K562 (cell line): ENCODE results near the gene DVL3. TPM values are rescaled to one million over a fixed set of nuclear protein-coding genes. Genes with fewer than 3 reads are reported as not detected.
A peak's percentile ranks its signal among the peaks of the same experiment; 100 is the strongest.

ENCODE experiments used
- CC2D1A ChIP-seq: fragments of 450-650 bp; IDR thresholded peaks from 2 replicates; pipeline ENCODE4 v1.6.1; 2017; ENCODE audit warnings: mild to moderate bottlenecking
- DACH1 ChIP-seq: fragments of 450-650 bp; IDR thresholded peaks from 2 replicates; pipeline ENCODE4 v1.6.1; 2018; ENCODE audit not compliant: partially characterized antibody
- ELF2 ChIP-seq: fragments of 250-450 bp; sonication (Bioruptor Pico); IDR thresholded peaks from 2 replicates; pipeline ENCODE4 v1.5.0; 2021; ENCODE audit warnings: mild to moderate bottlenecking
- GTF2F1 ChIP-seq: IDR thresholded peaks from 2 replicates; pipeline ENCODE4 v1.6.1; 2011; ENCODE audit warnings: low read depth, low read length, improper control_type of control experiment
- HDAC1 ChIP-seq, 2 experiments: fragments of 450-650 bp; IDR thresholded peaks; 2 replicates each; pipeline ENCODE4 v1.6.1; 2016 to 2017; ENCODE audit warnings: inconsistent platforms in 1 of 2, mild to moderate bottlenecking in 1 of 2, moderate library complexity in 1 of 2
- MTA1 ChIP-seq: fragments of 450-650 bp; IDR thresholded peaks from 2 replicates; pipeline ENCODE4 v1.6.1; 2017; ENCODE audit warnings: borderline replicate concordance
- MTA3 ChIP-seq: fragments of 450-650 bp; formaldehyde crosslinking; IDR thresholded peaks from 2 replicates; pipeline ENCODE4 v1.6.1; 2017; ENCODE audit warnings: mild to moderate bottlenecking, borderline replicate concordance
- NR2C1 ChIP-seq, 2 experiments: fragments of 450-650 bp; IDR thresholded peaks; 2 replicates each; pipeline ENCODE4 v1.6.1; 2017; ENCODE audit warnings: mild to moderate bottlenecking in 2 of 2, antibody characterized with exemption in 1 of 2, inconsistent platforms in 1 of 2, missing compliant biosample characterization in 1 of 2, missing genetic modification characterization in 1 of 2
- ZNF316 ChIP-seq: fragments of 450-650 bp; IDR thresholded peaks from 2 replicates; pipeline ENCODE4 v1.6.1; 2016
- polyA plus RNA-seq, 8 experiments: library from polyadenylated mRNA; depleted of rRNA in 4 of 8; stranded (reverse) in 5 of 8; unstranded in 3 of 8; fragments of >200 nt; fragmentation: Nextera tagmentation in 2 of 8; fragmentation: Illumina TruSeq in 1 of 8; extraction: Ambion mirVana in 2 of 8; extraction: Trizol in 1 of 8; gene quantifications; 2 replicates each; pipeline versions ENCODE4 v1.2.1 to v1.2.3, GENCODE V29; 2011 to 2014; ENCODE audit warnings: inconsistent platforms in 1 of 8, missing spikeins in 1 of 8
- total RNA-seq, 7 experiments: library from RNA; depleted of rRNA in 6 of 7; stranded (reverse); fragments of >200 nt in 6 of 7; fragmentation: Illumina TruSeq in 2 of 7; extraction: Trizol in 2 of 7; gene quantifications; 2 replicates each; pipeline versions ENCODE4 v1.2.1 to v1.2.3, GENCODE V29; 2011 to 2021; ENCODE audit warnings: low replicate concordance in 1 of 7
- TF ChIP-seq, protein P1 (sequence below), 2 experiments: fragments of 450-650 bp; IDR thresholded peaks; 2 replicates each; pipeline ENCODE4 v1.6.1; 2016; ENCODE audit warnings: mild to moderate bottlenecking in 2 of 2, borderline replicate concordance in 1 of 2, low read depth in 1 of 2, moderate library complexity in 1 of 2
- TF ChIP-seq, protein P2 (sequence below): sonication (generic); formaldehyde crosslinking; IDR thresholded peaks from 2 replicates; pipeline ENCODE4 v1.8.0; 2022; ENCODE audit warnings: mild to moderate bottlenecking, missing genetic modification reagents
- TF ChIP-seq, protein P3 (sequence below): fragments of 200-800 bp; sonication (Bioruptor generic); IDR thresholded peaks from 2 replicates; pipeline ENCODE4 v1.6.1; 2017; ENCODE audit warnings: missing genetic modification characterization, missing compliant biosample characterization

The DVL3 gene
- total and polyA plus RNA-seq, 9 of the 15 experiments (the other 6 are each of a cell fraction or from before 2014, with no cell fraction given): 3.1 to 57.9 (median 20.1) TPM

DNA sequence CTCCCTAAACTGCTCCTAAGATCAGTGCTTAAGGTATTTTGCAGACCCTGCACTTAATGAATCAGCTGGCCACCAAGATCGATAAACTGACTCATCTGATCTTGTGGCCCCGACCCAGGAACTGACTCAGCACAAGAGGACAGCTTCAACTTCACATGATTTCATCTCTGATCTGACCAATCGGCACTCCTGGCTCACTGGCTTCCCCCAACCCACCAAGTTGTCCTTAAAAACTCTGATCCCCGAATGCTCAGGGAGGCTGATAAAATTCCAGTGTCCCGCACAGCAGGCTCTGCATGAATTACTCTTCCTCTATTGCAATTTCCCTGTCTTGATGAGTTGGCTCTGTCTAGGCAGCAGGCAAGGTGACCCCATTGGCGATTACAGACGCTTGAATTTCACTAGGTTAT is 44.9 kb upstream of the DVL3 start (continued):
- TF ChIP-seq, protein P1, sequence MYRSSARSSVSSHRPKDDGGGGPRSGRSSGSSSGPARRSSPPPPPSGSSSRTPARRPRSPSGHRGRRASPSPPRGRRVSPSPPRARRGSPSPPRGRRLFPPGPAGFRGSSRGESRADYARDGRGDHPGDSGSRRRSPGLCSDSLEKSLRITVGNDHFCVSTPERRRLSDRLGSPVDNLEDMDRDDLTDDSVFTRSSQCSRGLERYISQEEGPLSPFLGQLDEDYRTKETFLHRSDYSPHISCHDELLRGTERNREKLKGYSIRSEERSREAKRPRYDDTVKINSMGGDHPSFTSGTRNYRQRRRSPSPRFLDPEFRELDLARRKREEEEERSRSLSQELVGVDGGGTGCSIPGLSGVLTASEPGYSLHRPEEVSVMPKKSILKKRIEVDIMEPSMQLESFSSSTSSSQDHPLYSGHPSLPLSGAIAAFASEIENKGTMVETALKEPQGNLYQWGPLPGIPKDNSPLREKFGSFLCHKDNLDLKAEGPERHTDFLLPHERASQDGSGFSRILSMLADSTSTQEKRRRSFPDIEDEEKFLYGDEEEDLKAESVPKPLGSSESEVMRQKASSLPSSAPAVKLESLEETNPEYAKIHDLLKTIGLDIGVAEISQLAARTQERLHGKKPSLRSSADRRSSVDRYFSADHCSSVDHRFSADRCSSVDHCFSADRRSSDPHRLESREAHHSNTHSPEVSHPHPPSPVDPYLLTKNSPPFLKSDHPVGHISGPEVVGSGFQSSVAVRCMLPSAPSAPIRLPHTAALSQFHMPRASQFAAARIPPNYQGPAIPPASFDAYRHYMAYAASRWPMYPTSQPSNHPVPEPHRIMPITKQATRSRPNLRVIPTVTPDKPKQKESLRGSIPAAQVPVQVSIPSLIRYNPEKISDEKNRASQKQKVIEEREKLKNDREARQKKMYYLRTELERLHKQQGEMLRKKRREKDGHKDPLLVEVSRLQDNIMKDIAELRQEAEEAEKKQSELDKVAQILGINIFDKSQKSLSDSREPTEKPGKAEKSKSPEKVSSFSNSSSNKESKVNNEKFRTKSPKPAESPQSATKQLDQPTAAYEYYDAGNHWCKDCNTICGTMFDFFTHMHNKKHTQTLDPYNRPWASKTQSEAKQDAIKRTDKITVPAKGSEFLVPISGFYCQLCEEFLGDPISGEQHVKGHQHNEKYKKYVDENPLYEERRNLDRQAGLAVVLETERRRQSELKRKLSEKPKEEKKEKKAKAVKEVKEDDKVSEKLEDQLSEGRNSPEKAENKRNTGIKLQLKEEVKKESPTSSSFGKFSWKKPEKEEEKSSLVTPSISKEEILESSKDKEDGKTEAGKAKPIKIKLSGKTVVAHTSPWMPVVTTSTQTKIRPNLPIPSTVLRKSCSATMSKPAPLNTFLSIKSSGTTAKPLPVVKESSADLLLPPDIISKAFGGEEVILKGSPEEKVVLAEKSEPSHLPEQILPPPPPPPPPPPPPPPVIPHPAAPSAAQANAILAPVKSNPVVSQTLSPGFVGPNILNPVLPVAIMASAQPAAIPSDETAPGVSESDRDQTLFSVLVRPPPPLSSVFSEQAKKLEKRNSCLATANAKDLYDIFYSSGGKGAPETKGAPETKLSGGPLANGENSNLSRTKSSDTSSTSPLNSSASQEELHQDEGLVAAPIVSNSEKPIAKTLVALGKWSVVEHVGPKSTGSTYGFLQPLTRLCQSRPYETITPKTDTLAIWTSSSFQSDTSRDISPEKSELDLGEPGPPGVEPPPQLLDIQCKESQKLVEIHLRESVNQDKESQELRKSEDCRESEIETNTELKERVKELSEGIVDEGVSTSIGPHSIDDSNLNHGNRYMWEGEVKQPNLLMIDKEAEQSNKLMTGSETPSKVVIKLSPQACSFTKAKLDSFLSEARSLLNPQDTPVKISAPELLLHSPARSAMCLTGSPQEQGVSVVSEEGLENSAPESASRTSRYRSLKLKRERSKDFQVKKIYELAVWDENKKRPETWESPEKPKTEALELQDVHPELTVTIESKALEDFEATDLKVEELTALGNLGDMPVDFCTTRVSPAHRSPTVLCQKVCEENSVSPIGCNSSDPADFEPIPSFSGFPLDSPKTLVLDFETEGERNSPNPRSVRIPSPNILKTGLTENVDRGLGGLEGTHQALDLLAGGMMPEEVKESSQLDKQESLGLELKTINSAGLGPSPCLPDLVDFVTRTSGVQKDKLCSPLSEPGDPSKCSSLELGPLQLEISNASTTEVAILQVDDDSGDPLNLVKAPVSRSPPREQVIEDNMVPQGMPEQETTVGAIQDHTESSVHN (IDR thresholded peaks at IDR 0.05; ENCODE audit: borderline replicate concordance in 1 of 2, low read depth in 1 of 2): peak in 1 of 2 experiments; percentile 87; a peak in 2 of 4 replicates
- TF ChIP-seq, protein P2, sequence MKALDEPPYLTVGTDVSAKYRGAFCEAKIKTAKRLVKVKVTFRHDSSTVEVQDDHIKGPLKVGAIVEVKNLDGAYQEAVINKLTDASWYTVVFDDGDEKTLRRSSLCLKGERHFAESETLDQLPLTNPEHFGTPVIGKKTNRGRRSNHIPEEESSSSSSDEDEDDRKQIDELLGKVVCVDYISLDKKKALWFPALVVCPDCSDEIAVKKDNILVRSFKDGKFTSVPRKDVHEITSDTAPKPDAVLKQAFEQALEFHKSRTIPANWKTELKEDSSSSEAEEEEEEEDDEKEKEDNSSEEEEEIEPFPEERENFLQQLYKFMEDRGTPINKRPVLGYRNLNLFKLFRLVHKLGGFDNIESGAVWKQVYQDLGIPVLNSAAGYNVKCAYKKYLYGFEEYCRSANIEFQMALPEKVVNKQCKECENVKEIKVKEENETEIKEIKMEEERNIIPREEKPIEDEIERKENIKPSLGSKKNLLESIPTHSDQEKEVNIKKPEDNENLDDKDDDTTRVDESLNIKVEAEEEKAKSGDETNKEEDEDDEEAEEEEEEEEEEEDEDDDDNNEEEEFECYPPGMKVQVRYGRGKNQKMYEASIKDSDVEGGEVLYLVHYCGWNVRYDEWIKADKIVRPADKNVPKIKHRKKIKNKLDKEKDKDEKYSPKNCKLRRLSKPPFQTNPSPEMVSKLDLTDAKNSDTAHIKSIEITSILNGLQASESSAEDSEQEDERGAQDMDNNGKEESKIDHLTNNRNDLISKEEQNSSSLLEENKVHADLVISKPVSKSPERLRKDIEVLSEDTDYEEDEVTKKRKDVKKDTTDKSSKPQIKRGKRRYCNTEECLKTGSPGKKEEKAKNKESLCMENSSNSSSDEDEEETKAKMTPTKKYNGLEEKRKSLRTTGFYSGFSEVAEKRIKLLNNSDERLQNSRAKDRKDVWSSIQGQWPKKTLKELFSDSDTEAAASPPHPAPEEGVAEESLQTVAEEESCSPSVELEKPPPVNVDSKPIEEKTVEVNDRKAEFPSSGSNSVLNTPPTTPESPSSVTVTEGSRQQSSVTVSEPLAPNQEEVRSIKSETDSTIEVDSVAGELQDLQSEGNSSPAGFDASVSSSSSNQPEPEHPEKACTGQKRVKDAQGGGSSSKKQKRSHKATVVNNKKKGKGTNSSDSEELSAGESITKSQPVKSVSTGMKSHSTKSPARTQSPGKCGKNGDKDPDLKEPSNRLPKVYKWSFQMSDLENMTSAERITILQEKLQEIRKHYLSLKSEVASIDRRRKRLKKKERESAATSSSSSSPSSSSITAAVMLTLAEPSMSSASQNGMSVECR (CRISPR knock-in tag): no peak
- TF ChIP-seq GTF2F1 (no peak), ZNF316 (peak; percentile 97), ELF2 (CRISPR knock-in tag) (no peak), DACH1 (peak; percentile 91), NR2C1 (IDR thresholded peaks at IDR 0.05) (no peak), NR2C1 (tag; IDR thresholded peaks at IDR 0.05) (peak; percentile 28; the same call in 1 of the 2 replicates), HDAC1 (IDR thresholded peaks at IDR 0.05) (peak in 1 of 2 experiments; percentile 35; a peak in 1 of 4 replicates), MTA3 (peak; percentile 36; the same call in 1 of the 2 replicates), MTA1 (peak; percentile 60; the same call in 1 of the 2 replicates), CC2D1A (peak; percentile 79)
- TF ChIP-seq, protein P3, sequence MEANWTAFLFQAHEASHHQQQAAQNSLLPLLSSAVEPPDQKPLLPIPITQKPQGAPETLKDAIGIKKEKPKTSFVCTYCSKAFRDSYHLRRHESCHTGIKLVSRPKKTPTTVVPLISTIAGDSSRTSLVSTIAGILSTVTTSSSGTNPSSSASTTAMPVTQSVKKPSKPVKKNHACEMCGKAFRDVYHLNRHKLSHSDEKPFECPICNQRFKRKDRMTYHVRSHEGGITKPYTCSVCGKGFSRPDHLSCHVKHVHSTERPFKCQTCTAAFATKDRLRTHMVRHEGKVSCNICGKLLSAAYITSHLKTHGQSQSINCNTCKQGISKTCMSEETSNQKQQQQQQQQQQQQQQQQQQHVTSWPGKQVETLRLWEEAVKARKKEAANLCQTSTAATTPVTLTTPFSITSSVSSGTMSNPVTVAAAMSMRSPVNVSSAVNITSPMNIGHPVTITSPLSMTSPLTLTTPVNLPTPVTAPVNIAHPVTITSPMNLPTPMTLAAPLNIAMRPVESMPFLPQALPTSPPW (CRISPR knock-in tag): no peak
